Stimulated activated naive CD8-positive, alpha-beta T cell treated with anti-CD3 and anti-CD28 coated beads, Interleukin-15, amount 100 ng/mL, for 72 hours (primary cell): ENCODE results near the gene FNBP1.

Experiments
- ATAC-seq: fragments of 150-1000 bp; cut with Tn5 transposase; 2 replicates; pipeline ENCODE4 v1.10.0; 2021; ENCODE audit warnings: mild to moderate bottlenecking, moderate library complexity
- DNase-seq, 2 donors: peaks; one replicate each; pipeline ENCODE4 v3.0.0; 2021 to 2022
- H3K27ac Mint-ChIP-seq, 2 donors: one replicate each; pipeline ENCODE4 v1.8.0; 2022; ENCODE audit warnings: mild to moderate bottlenecking in 2 of 2, mixed read lengths in 2 of 2, moderate library complexity in 2 of 2
- H3K27me3 Mint-ChIP-seq: one replicate; pipeline ENCODE4 v1.8.0; 2022; ENCODE audit warnings: mixed read lengths
- H3K4me1 Mint-ChIP-seq: one replicate; pipeline ENCODE4 v1.8.0; 2022; ENCODE audit warnings: mild to moderate bottlenecking, mixed read lengths
- H3K4me3 Mint-ChIP-seq, 2 donors: one replicate each; pipeline ENCODE4 v1.8.0; 2022; ENCODE audit warnings: mild to moderate bottlenecking in 2 of 2, mixed read lengths in 2 of 2, moderate library complexity in 1 of 2
- H3K9me3 Mint-ChIP-seq, 2 donors: one replicate each; pipeline ENCODE4 v1.8.0; 2022; ENCODE audit warnings: mixed read lengths in 2 of 2

The FNBP1 gene

GRCh38 chr9:130042885-130043653 lies at the start of gene FNBP1:
FNBP1 (minus strand) TSS chr9:130043189; CDS start chr9:130042975, 214 bp downstream.
- peak within 1 kb of the TSS; percentile 100 for H3K4me3 Mint-ChIP-seq
- H3K9me3 Mint-ChIP-seq: no peaks in the 10 kb centered on the region
- peak; percentile 80 for ATAC-seq
- peak; percentile 81 for DNase-seq
- peaks cover 34% of the 10 kb centered on the region for H3K4me1 Mint-ChIP-seq
- H3K27ac Mint-ChIP-seq: peak within 1 kb of the TSS; percentile 99 to 100
- H3K27me3 Mint-ChIP-seq: no peaks in the 10 kb centered on the region

GRCh38 chr9:130090915-130091314 lies 47.9 kb upstream of the FNBP1 start:
- no peak for ATAC-seq
- Mint-ChIP-seq H3K27me3 (no peaks in the 10 kb centered on the region), H3K4me3 (no peak overlapping the region), H3K9me3 (no peaks in the 10 kb centered on the region), H3K27ac (no peak overlapping the region), H3K4me1 (peaks cover 16% of the 10 kb centered on the region)
- no peak for DNase-seq

GRCh38 chr9:130089141-130089540 lies 46.2 kb upstream of the FNBP1 start:
- Mint-ChIP-seq H3K4me3 (no peak overlapping the region), H3K9me3 (no peaks in the 10 kb centered on the region), H3K27ac (no peak overlapping the region), H3K4me1 (peaks cover 5% of the 10 kb centered on the region), H3K27me3 (no peaks in the 10 kb centered on the region)
- ATAC-seq: no peak
- DNase-seq: no peak

- H3K4me3 Mint-ChIP-seq: no peak overlapping the region
- H3K27ac Mint-ChIP-seq: no peak overlapping the region
These were observed 45.1 kb upstream of the FNBP1 start for GRCh38 chr9:130088051-130088450.

GRCh38 chr9:130084337-130084736 lies 41.3 kb upstream of the FNBP1 start:
- H3K9me3 Mint-ChIP-seq: no peaks in the 10 kb centered on the region
- no peak for DNase-seq
- H3K27me3 Mint-ChIP-seq: no peaks in the 10 kb centered on the region
- no peak overlapping the region for H3K4me3 Mint-ChIP-seq
- no peak overlapping the region for H3K27ac Mint-ChIP-seq
- ATAC-seq: no peak
- no peaks in the 10 kb centered on the region for H3K4me1 Mint-ChIP-seq

More at GRCh38 chr9:130088051-130088450, 45.1 kb upstream of the FNBP1 start:
- no peaks in the 10 kb centered on the region for H3K9me3 Mint-ChIP-seq
- DNase-seq: no peak
- H3K27me3 Mint-ChIP-seq: no peaks in the 10 kb centered on the region
- peaks cover 5% of the 10 kb centered on the region for H3K4me1 Mint-ChIP-seq
- ATAC-seq: no peak

GRCh38 chr9:130078547-130078946 lies 35.6 kb upstream of the FNBP1 start:
- H3K4me1 Mint-ChIP-seq: peaks cover 12% of the 10 kb centered on the region
- peak overlapping the region in 1 of 2 donors; percentile 76 for H3K27ac Mint-ChIP-seq
- no peaks in the 10 kb centered on the region for H3K27me3 Mint-ChIP-seq
- H3K9me3 Mint-ChIP-seq: no peaks in the 10 kb centered on the region
- no peak for DNase-seq
- ATAC-seq: no peak
- H3K4me3 Mint-ChIP-seq: no peak overlapping the region

- H3K4me1 Mint-ChIP-seq: peaks cover 32% of the 10 kb centered on the region
- ATAC-seq (no peak), DNase-seq (no peak)
- H3K4me3 Mint-ChIP-seq: no peak overlapping the region
- H3K9me3 Mint-ChIP-seq: no peaks in the 10 kb centered on the region
- H3K27me3 Mint-ChIP-seq: no peaks in the 10 kb centered on the region
- no peak overlapping the region for H3K27ac Mint-ChIP-seq
These were observed 30.4 kb upstream of the FNBP1 start for GRCh38 chr9:130073373-130073772.

GRCh38 chr9:130072515-130073235 lies 29.7 kb upstream of the FNBP1 start:
- Mint-ChIP-seq H3K4me3 (peak overlapping the region; percentile 44 to 51), H3K27ac (peak overlapping the region in 1 of 2 donors; percentile 84), H3K4me1 (peaks cover 38% of the 10 kb centered on the region), H3K27me3 (no peaks in the 10 kb centered on the region), H3K9me3 (no peaks in the 10 kb centered on the region)
- DNase-seq (peak in 1 of 2 donors; percentile 41), ATAC-seq (peak; percentile 95)

- Mint-ChIP-seq H3K9me3 (no peaks in the 10 kb centered on the region), H3K27ac (no peak overlapping the region), H3K4me3 (no peak overlapping the region), H3K27me3 (no peaks in the 10 kb centered on the region), H3K4me1 (peaks cover 35% of the 10 kb centered on the region)
- ATAC-seq (no peak), DNase-seq (no peak)
These were observed 26.1 kb upstream of the FNBP1 start for GRCh38 chr9:130069048-130069447.

- Mint-ChIP-seq H3K4me3 (no peak overlapping the region), H3K9me3 (no peaks in the 10 kb centered on the region), H3K4me1 (peaks cover 35% of the 10 kb centered on the region), H3K27ac (peak overlapping the region in 1 of 2 donors; percentile 11), H3K27me3 (no peaks in the 10 kb centered on the region)
- no peak for DNase-seq
- ATAC-seq: no peak
These were observed 21.6 kb upstream of the FNBP1 start for GRCh38 chr9:130064621-130065020.

GRCh38 chr9:130062750-130063149 lies 19.8 kb upstream of the FNBP1 start:
- Mint-ChIP-seq H3K4me3 (no peak overlapping the region), H3K9me3 (no peaks in the 10 kb centered on the region), H3K4me1 (peaks cover 34% of the 10 kb centered on the region), H3K27me3 (no peaks in the 10 kb centered on the region), H3K27ac (peak overlapping the region in 1 of 2 donors; percentile 62)
- ATAC-seq: no peak
- DNase-seq: no peak

- Mint-ChIP-seq H3K9me3 (no peaks in the 10 kb centered on the region), H3K27ac (no peak overlapping the region), H3K27me3 (no peaks in the 10 kb centered on the region), H3K4me3 (no peak overlapping the region), H3K4me1 (peaks cover 27% of the 10 kb centered on the region)
- no peak for ATAC-seq
- no peak for DNase-seq
These were observed 17.3 kb upstream of the FNBP1 start for GRCh38 chr9:130060296-130060695.

GRCh38 chr9:130058887-130059286 lies 15.9 kb upstream of the FNBP1 start:
- Mint-ChIP-seq H3K4me3 (no peak overlapping the region), H3K4me1 (peaks cover 34% of the 10 kb centered on the region), H3K27me3 (no peaks in the 10 kb centered on the region), H3K9me3 (no peaks in the 10 kb centered on the region), H3K27ac (no peak overlapping the region)
- DNase-seq (no peak), ATAC-seq (no peak)

GRCh38 chr9:130058154-130058553 lies 15.2 kb upstream of the FNBP1 start:
- H3K4me3 Mint-ChIP-seq: no peak overlapping the region
- ATAC-seq (peak; percentile 34), DNase-seq (no peak)
- no peak overlapping the region for H3K27ac Mint-ChIP-seq
- H3K9me3 Mint-ChIP-seq: no peaks in the 10 kb centered on the region
- H3K27me3 Mint-ChIP-seq: no peaks in the 10 kb centered on the region
- peaks cover 34% of the 10 kb centered on the region for H3K4me1 Mint-ChIP-seq

GRCh38 chr9:130054820-130055219 lies 11.8 kb upstream of the FNBP1 start:
- DNase-seq (no peak), ATAC-seq (no peak)
- Mint-ChIP-seq H3K27me3 (no peaks in the 10 kb centered on the region), H3K4me1 (peaks cover 47% of the 10 kb centered on the region), H3K27ac (peak overlapping the region; percentile 94 to 96), H3K4me3 (peak overlapping the region; percentile 94), H3K9me3 (no peaks in the 10 kb centered on the region)

GRCh38 chr9:130054325-130054786 lies 11.4 kb upstream of the FNBP1 start:
- ATAC-seq (no peak), DNase-seq (no peak)
- peak overlapping the region; percentile 94 to 96 for H3K27ac Mint-ChIP-seq
- H3K27me3 Mint-ChIP-seq: no peaks in the 10 kb centered on the region
- peak overlapping the region; percentile 94 for H3K4me3 Mint-ChIP-seq
- H3K9me3 Mint-ChIP-seq: no peaks in the 10 kb centered on the region
- H3K4me1 Mint-ChIP-seq: peaks cover 49% of the 10 kb centered on the region
